CD4-positive, alpha-beta T cell treated with Interleukin-12 subunit alpha and Interleukin-12 subunit beta, for 1 hour (primary cell): Measurements from ENCODE around the gene CCDC12.
"Not testable (repeated sequence)": the region's sequence is repeated elsewhere in the genome, so short reads cannot be mapped to it uniquely, and the experiment has no call there.

Experiments
- DNase-seq: peaks from one replicate; pipeline ENCODE4 v3.0.0-alpha.2; 2020

Gene CCDC12

GRCh38 chr3:46978381-46978780, 1.8 kb upstream of the CCDC12 start:
- no peak for DNase-seq

- no peak for DNase-seq
Observed at GRCh38 chr3:46977811-46978195, 1.3 kb upstream of the CCDC12 start.

GRCh38 chr3:46974421-46975171, 1.9 kb downstream of the CCDC12 start:
- DNase-seq, result no peak

GRCh38 chr3:46972396-46972795, 4.1 kb downstream of the CCDC12 start:
- peak; percentile 30 for DNase-seq

GRCh38 chr3:46971742-46972141, 4.8 kb downstream of the CCDC12 start:
- no peak for DNase-seq

- DNase-seq, result no peak
Observed at GRCh38 chr3:46971151-46971550, 5.4 kb downstream of the CCDC12 start.

- no peak for DNase-seq
Observed at GRCh38 chr3:46970391-46971091, 6.0 kb downstream of the CCDC12 start.

- DNase-seq, result no peak
Observed at GRCh38 chr3:46968783-46969428, 7.6 kb downstream of the CCDC12 start.

- no peak for DNase-seq
Observed at GRCh38 chr3:46966811-46967210, 9.7 kb downstream of the CCDC12 start.

GRCh38 chr3:46965151-46965550, 11.4 kb downstream of the CCDC12 start:
- no peak for DNase-seq

GRCh38 chr3:46964038-46964590, 12.4 kb downstream of the CCDC12 start:
- not testable (repeated sequence) for DNase-seq

GRCh38 chr3:46962990-46963389, 13.6 kb downstream of the CCDC12 start:
- DNase-seq, result no peak

- no peak for DNase-seq
Observed at GRCh38 chr3:46962427-46962826, 14.1 kb downstream of the CCDC12 start.

GRCh38 chr3:46960835-46961234, 15.7 kb downstream of the CCDC12 start:
- DNase-seq, result no peak

- no peak for DNase-seq
Observed at GRCh38 chr3:46960081-46960701, 16.4 kb downstream of the CCDC12 start.

- peak; percentile 40 for DNase-seq
Observed at GRCh38 chr3:46959161-46959511, 17.4 kb downstream of the CCDC12 start.

- no peak for DNase-seq
Observed at GRCh38 chr3:46958467-46959160, 17.9 kb downstream of the CCDC12 start.

GRCh38 chr3:46957092-46957820, 19.3 kb downstream of the CCDC12 start:
- DNase-seq, result no peak

- peak; percentile 31 for DNase-seq
Observed at GRCh38 chr3:46955801-46956259, 20.7 kb downstream of the CCDC12 start.

- no peak for DNase-seq
Observed at GRCh38 chr3:46955157-46955556, 21.4 kb downstream of the CCDC12 start.

- no peak for DNase-seq
Observed at GRCh38 chr3:46954178-46954577, 22.4 kb downstream of the CCDC12 start.
